ENCODE data around the gene DEFB124. TPM values are rescaled to one million over a fixed set of nuclear protein-coding genes. Genes with fewer than 3 reads are reported as not detected.

Gene DEFB124
- not detected in 2 replicates for polyA plus RNA-seq

GRCh38 chr20:31474758-31475427, at the start of gene DEFB124, which contains the start of gene REM1:
DEFB124 (minus strand) TSS chr20:31475127; CDS start chr20:31473013, 2,114 bp downstream.
REM1 (plus strand) TSS chr20:31475288; CDS start chr20:31476446, 1,158 bp downstream.

DNA sequence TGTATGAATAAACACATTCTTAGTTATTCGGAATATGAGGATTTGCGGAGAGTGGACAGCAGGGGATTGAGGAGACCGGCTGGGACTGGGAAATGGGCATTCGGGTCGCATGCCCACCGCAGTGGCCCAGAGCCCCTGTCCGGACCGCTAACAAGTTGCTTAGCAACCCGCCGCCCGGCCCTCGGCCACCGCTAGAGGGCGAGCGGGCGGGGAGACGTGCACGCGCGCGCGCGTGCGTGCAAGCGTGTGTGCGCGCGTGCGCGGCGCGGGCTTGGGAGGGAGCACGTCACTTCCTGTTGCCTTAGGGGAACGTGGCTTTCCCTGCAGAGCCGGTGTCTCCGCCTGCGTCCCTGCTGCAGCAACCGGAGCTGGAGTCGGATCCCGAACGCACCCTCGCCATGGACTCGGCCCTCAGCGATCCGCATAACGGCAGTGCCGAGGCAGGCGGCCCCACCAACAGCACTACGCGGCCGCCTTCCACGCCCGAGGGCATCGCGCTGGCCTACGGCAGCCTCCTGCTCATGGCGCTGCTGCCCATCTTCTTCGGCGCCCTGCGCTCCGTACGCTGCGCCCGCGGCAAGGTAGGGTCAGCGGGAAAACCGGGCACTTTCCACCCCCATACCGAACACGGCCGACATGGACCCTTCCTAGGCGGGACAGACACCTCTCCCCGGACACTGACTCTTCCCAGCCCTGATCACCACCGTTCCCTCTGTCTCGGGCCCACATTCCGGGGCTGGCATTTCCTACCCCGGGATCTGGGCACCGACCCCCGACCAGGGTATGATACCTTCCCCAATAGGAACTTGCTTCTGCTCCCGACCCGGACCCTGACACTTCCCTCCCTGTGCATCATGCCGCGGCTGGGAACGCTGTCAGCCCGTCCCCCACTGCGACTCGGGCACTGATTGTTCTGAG, 39.5 kb upstream of the DEFB124 start, which contains the start of gene HM13:
TSS of gene HM13 (plus strand) at position 289 of the 918 bp plus-strand sequence. CDS start at position 399, 110 bp downstream.

DNA sequence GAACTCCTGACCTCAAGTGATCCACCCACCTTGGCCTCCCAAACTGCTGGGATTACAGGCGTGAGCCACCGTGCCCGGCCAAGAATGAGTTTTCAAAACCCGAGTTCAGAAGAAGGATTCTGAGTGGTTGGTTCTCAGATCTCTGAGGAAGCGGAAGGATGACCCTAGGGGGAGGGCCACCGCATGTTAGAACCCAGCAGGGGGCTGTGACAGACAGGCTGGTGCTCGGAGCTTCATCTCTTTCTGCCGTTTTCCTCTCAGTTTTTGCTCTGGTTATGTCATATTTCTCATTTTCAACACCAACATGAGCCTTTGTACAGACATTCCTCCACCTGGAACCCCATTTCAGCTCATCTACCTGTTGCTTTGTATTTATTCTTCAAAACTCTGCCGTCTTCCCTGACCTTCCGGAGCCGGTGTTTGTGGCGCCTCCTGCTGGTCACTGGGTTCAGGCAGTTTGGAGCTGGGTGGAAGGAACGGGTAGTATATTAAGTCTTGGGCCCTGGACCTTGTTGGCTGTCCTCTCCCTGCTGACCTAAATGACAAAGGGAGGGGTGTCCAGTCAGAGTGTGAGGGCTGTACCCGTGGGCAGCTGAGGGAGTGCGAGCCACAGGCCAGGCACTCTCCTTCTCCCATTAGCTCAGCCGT, 34.8 kb downstream of the DEFB124 start, which contains the start of gene DEFB123:
TSS of gene DEFB123 (plus strand) at position 621 of the 648 bp plus-strand sequence. CDS start 67 bp downstream, outside the sequence.

Other genes starting within 250 kb of the DEFB124 start
- not detected in 2 replicates for gene DEFB115, start 217.5 kb downstream of the DEFB124 start, polyA plus RNA-seq
- not detected in 2 replicates for gene DEFB116, start 166.5 kb downstream of the DEFB124 start, polyA plus RNA-seq
- not detected in 2 replicates for gene DEFB118, start 106.5 kb downstream of the DEFB124 start, polyA plus RNA-seq
- gene DEFB119, start 84.5 kb downstream of the DEFB124 start, polyA plus RNA-seq = not detected in 2 replicates
- not detected in 2 replicates for gene DEFB121, start 68.9 kb downstream of the DEFB124 start, polyA plus RNA-seq
- not detected in 2 replicates for gene DEFB123, start 34.5 kb downstream of the DEFB124 start, polyA plus RNA-seq
- gene REM1, start 161 bp upstream of the DEFB124 start, polyA plus RNA-seq = not detected in 2 replicates
- gene HM13, start 39.3 kb upstream of the DEFB124 start, polyA plus RNA-seq = 20.3 and 27.0 TPM in 2 replicates
- 0.41 and 0.75 TPM in 2 replicates for gene ID1, start 130.2 kb upstream of the DEFB124 start, polyA plus RNA-seq
- 1.9 TPM in 1 of 2 replicates, not detected in the other for gene COX4I2, start 162.8 kb upstream of the DEFB124 start, polyA plus RNA-seq
- 1.2 and 6.4 TPM in 2 replicates for gene BCL2L1, start 247.7 kb upstream of the DEFB124 start, polyA plus RNA-seq